Activated naive CD8-positive, alpha-beta T cell treated with anti-CD3 and anti-CD28 coated beads, Interleukin-2, amount 10 ng/mL, durations not matched to agents 7 days and 5 days (primary cell): Measurements from ENCODE around the gene PCBP3. TPM values are rescaled to one million over a fixed set of nuclear protein-coding genes. Genes with fewer than 3 reads are reported as not detected.
A peak's percentile ranks its signal among the peaks of the same experiment; 100 is the strongest.
"Not testable (repeated sequence)": the region's sequence is repeated elsewhere in the genome, so short reads cannot be mapped to it uniquely, and the experiment has no call there.

Experiments used
- ATAC-seq: fragments of 150-1000 bp; cut with Tn5 transposase; one replicate; pipeline ENCODE4 v1.10.0; 2021; ENCODE audit warnings: low read depth, moderate library complexity
- POLR2A ChIA-PET: fragments of 350-600 bp; sonication (Branson Sonifier 250); formaldehyde crosslinking; loops from one replicate; lab custom pipeline; 2021; ENCODE audit warnings: antibody characterized with exemption; lab: Charles Lee
- DNase-seq: peaks from one replicate; pipeline ENCODE4 v3.0.0; 2021
- H3K27ac Mint-ChIP-seq: one replicate; pipeline ENCODE4 v1.8.0; 2022; ENCODE audit warnings: mild to moderate bottlenecking, mixed read lengths
- H3K27me3 Mint-ChIP-seq: one replicate; pipeline ENCODE4 v1.8.0; 2022; ENCODE audit warnings: mild to moderate bottlenecking, moderate library complexity, mixed read lengths
- H3K36me3 Mint-ChIP-seq: one replicate; pipeline ENCODE4 v1.8.0; 2021; ENCODE audit warnings: mild to moderate bottlenecking, mixed read lengths
- H3K4me1 Mint-ChIP-seq: one replicate; pipeline ENCODE4 v1.8.0; 2021; ENCODE audit warnings: mixed read lengths
- H3K4me3 Mint-ChIP-seq: one replicate; pipeline ENCODE4 v1.8.0; 2022; ENCODE audit warnings: mild to moderate bottlenecking, moderate library complexity, mixed read lengths
- H3K9me3 Mint-ChIP-seq: one replicate; pipeline ENCODE4 v1.8.0; 2021; ENCODE audit warnings: mixed read lengths
- total RNA-seq, 2 experiments: library from RNA; stranded (reverse); gene quantifications; one replicate each; pipeline ENCODE4 v1.2.3, GENCODE V29; 2021

Gene PCBP3
- total RNA-seq, 2 experiments from 2014 or later = 1.2 TPM; not detected in 1

- H3K36me3 Mint-ChIP-seq = peaks cover 1% of the 10 kb centered on the region
- H3K9me3 Mint-ChIP-seq = peaks cover 5% of the 10 kb centered on the region
- DNase-seq (no peak), ATAC-seq (no peak)
- POLR2A ChIA-PET = no interaction called here
- H3K4me3 Mint-ChIP-seq = no peak overlapping the region
- no peak overlapping the region for H3K27ac Mint-ChIP-seq
- peaks cover 7% of the 10 kb centered on the region for H3K4me1 Mint-ChIP-seq
- H3K27me3 Mint-ChIP-seq = peaks cover 5% of the 10 kb centered on the region
These were observed 55.9 kb downstream of the PCBP3 start for GRCh38 chr21:45699251-45699942.

DNA sequence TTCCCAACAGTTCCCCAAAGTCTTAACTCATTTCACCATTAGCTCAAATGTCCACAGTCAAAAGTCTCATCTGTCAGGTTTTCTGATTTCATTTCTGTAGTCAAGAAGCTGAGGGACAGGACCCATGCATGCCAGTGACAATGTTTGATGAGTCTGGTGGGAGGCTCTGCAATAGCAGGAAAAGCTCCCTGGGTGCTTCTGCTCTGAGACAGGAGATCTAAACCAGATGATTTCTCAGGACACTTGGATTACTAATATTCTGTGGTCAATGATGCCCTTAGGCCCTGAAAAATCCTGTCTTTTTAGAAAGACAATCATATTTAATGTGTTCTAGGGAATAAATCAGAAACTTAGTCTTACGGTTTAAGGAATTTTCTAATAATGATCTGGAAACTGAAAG is 56.4 kb downstream of the PCBP3 start:
- POLR2A ChIA-PET = no interaction called here
- H3K9me3 Mint-ChIP-seq = peaks cover 5% of the 10 kb centered on the region

GRCh38 chr21:45700461-45700860 is 56.9 kb downstream of the PCBP3 start:
- POLR2A ChIA-PET = no interaction called here
- Mint-ChIP-seq H3K4me3 (no peak overlapping the region), H3K27ac (no peak overlapping the region)

More for the DNA sequence above, 56.4 kb downstream of the PCBP3 start:
- peaks cover 5% of the 10 kb centered on the region for H3K27me3 Mint-ChIP-seq
- H3K27ac Mint-ChIP-seq = no peak overlapping the region
- peaks cover 7% of the 10 kb centered on the region for H3K4me1 Mint-ChIP-seq
- peaks cover 1% of the 10 kb centered on the region for H3K36me3 Mint-ChIP-seq
- H3K4me3 Mint-ChIP-seq = no peak overlapping the region
- ATAC-seq (no peak), DNase-seq (no peak)

DNA sequence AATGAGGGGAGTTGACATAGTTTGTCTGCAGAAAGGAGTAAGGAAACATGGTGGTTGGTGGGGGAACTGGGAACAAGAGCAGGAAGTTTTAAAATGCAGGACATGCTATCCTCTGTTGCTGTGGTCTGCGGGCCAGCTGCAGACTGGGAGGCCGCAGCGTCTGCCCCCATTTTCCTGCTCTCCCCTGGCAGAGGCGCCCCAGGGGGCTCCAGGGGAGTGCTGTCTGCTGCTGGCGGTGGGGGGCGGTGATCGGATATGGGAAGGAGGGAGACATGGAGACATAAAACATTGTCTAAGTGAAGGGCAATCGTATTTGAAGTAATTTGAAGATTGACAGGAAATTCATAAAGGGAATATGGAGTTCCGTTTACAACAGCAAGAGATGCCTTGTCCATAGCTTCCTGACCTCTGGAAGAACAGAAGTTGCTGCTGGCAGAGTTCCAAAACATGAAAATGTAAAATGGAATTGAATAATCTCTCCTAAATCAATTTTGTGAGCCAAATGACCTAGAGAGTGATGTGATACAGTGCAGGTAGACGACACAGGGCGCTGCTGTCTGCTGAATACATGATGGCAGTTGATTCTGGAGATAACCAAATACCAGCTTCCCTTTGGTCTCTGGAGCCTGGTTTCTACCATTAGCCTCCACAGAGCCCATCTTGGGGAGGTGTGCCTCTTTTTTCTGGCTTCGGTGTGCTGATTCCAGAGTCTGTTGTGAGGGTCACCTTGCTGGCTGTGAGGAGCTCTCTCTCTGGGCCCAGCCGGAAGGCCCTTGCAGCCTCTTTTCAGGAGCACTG is 61.0 kb downstream of the PCBP3 start:
- Mint-ChIP-seq H3K9me3 (peaks cover under 1% of the 10 kb centered on the region), H3K27ac (no peak overlapping the region), H3K4me3 (no peak overlapping the region), H3K4me1 (peaks cover 2% of the 10 kb centered on the region), H3K36me3 (no peaks in the 10 kb centered on the region), H3K27me3 (peaks cover 3% of the 10 kb centered on the region)
- no peak for ATAC-seq
- no peak for DNase-seq
- POLR2A ChIA-PET = no interaction called here

More at GRCh38 chr21:45700461-45700860, 56.9 kb downstream of the PCBP3 start:
- Mint-ChIP-seq H3K36me3 (peaks cover 1% of the 10 kb centered on the region), H3K9me3 (peaks cover 5% of the 10 kb centered on the region), H3K4me1 (peaks cover 7% of the 10 kb centered on the region), H3K27me3 (peaks cover 5% of the 10 kb centered on the region)
- no peak for ATAC-seq
- DNase-seq = no peak

GRCh38 chr21:45706299-45706698 is 62.8 kb downstream of the PCBP3 start:
- ATAC-seq (no peak), DNase-seq (no peak)
- H3K27me3 Mint-ChIP-seq = peaks cover 3% of the 10 kb centered on the region
- no peak overlapping the region for H3K4me3 Mint-ChIP-seq
- H3K9me3 Mint-ChIP-seq = no peaks in the 10 kb centered on the region
- H3K36me3 Mint-ChIP-seq = no peaks in the 10 kb centered on the region
- no peaks in the 10 kb centered on the region for H3K4me1 Mint-ChIP-seq
- POLR2A ChIA-PET = no interaction called here
- H3K27ac Mint-ChIP-seq = no peak overlapping the region

GRCh38 chr21:45709173-45709572 is 65.6 kb downstream of the PCBP3 start:
- DNase-seq (no peak), ATAC-seq (no peak)
- Mint-ChIP-seq H3K4me3 (no peak overlapping the region), H3K27ac (no peak overlapping the region), H3K27me3 (peaks cover 3% of the 10 kb centered on the region), H3K36me3 (no peaks in the 10 kb centered on the region), H3K4me1 (no peaks in the 10 kb centered on the region), H3K9me3 (no peaks in the 10 kb centered on the region)
- POLR2A ChIA-PET = no interaction called here

- no peak for DNase-seq
- Mint-ChIP-seq H3K4me1 (no peaks in the 10 kb centered on the region), H3K27ac (peak overlapping the region; percentile 43), H3K27me3 (peaks cover 3% of the 10 kb centered on the region), H3K4me3 (no peak overlapping the region), H3K9me3 (no peaks in the 10 kb centered on the region), H3K36me3 (no peaks in the 10 kb centered on the region)
- ATAC-seq = no peak
- POLR2A ChIA-PET = no interaction called here
These were observed 66.3 kb downstream of the PCBP3 start for GRCh38 chr21:45709696-45710268.

DNA sequence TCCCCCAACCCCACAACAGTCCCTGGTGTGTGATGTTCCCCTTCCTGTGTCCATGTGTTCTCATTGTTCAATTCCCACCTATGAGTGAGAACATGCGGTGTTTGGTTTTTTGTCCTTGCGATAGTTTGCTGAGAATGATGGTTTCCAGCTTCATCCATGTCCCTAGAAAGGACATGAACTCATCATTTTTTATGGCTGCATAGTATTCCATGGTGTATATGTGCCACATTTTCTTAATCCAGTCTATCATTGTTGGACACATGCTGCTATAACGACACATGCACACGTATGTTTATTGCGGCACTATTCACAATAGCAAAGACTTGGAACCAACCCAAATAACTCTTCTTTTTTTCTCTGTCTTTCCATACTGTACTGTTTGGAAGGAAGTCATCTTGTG is 66.8 kb downstream of the PCBP3 start:
- H3K27ac Mint-ChIP-seq, H3K36me3 Mint-ChIP-seq, POLR2A ChIA-PET, H3K27me3 Mint-ChIP-seq, ATAC-seq, H3K4me1 Mint-ChIP-seq, H3K4me3 Mint-ChIP-seq, H3K9me3 Mint-ChIP-seq, DNase-seq: not testable (repeated sequence)

DNA sequence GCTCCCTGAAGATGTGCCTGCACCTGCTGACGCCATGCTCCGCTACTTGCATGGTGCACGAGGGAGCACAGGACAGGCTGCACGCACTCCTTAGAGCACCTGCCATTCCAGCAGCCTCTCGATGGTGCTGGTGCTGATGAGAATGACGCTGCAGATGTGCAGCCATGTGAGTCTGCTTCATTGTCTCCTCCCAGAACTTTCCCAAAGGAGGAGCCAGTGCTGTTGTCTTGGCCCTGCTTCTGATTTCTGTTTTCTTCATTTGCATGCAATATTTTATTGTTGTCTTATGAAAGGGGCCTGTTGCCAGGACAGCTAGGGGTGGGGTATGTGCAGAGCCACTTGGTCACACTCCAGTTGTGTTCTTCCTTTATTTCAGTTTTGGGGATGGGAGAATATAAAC is 70.1 kb downstream of the PCBP3 start:
- Mint-ChIP-seq H3K4me1 (peaks cover 3% of the 10 kb centered on the region), H3K27me3 (peaks cover 15% of the 10 kb centered on the region), H3K4me3 (no peak overlapping the region), H3K36me3 (no peaks in the 10 kb centered on the region), H3K27ac (no peak overlapping the region), H3K9me3 (peaks cover 2% of the 10 kb centered on the region)
- DNase-seq (no peak), ATAC-seq (no peak)
- POLR2A ChIA-PET = no interaction called here

DNA sequence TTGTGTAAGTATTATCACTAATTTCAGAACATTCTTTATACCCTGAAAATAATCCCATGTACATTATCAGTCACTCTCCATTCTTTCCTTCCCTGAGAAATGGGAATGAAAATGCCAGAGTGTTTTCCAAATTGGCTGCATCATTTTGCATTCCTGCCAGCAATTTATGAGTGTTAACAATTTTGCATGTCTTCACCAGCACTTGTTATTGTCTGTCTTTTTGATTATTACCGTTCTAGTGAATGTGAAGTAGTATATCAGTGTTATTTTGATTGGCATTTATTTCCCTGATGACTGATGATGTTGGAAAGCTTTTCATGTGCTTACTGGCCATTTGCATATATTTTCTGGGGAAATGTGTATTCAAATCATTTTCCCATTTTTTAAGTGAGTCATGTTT is 71.9 kb downstream of the PCBP3 start:
- Mint-ChIP-seq H3K9me3 (peaks cover 2% of the 10 kb centered on the region), H3K27me3 (peaks cover 19% of the 10 kb centered on the region), H3K36me3 (no peaks in the 10 kb centered on the region), H3K4me3 (no peak overlapping the region), H3K4me1 (peaks cover 4% of the 10 kb centered on the region), H3K27ac (no peak overlapping the region)
- no peak for DNase-seq
- no peak for ATAC-seq
- POLR2A ChIA-PET = no interaction called here

- POLR2A ChIA-PET = no interaction called here
- Mint-ChIP-seq H3K36me3 (no peaks in the 10 kb centered on the region), H3K27ac (no peak overlapping the region), H3K4me1 (peaks cover 7% of the 10 kb centered on the region), H3K9me3 (peaks cover 2% of the 10 kb centered on the region), H3K4me3 (no peak overlapping the region), H3K27me3 (peaks cover 19% of the 10 kb centered on the region)
- no peak for ATAC-seq
- no peak for DNase-seq
These were observed 74.9 kb downstream of the PCBP3 start for GRCh38 chr21:45718413-45718812.

DNA sequence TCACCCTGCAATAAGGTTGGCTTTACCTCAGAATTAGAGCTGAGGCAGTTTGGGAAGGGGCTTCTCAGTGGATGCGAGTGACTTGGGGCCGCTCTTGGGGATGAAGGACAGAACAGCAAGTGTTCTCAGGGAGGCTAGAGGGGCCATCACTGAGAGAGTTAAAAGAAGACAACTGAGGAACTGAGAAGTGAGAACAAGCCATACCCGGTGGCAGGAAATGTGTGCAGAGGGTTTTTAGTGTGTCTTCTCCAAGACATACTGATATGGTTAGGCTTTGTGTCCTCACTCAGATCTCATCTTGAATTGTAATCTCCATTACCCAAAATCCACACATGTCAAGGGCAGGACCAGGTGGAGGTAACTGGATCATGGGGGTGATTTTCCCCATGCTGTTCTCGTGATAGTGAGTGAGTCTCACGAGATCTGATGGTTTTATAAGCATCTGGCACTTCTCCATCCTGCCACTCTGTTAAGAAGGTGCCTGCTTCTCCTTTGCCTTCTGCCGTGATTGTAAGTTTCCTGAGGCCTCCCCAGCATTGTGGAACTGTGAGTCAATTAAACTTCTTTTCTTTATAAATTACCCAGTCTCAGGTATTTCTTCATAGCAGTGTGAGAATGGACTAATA is 75.8 kb downstream of the PCBP3 start:
- no peak for DNase-seq
- Mint-ChIP-seq H3K9me3 (peaks cover 2% of the 10 kb centered on the region), H3K27me3 (peaks cover 19% of the 10 kb centered on the region), H3K36me3 (no peaks in the 10 kb centered on the region), H3K4me1 (peaks cover 12% of the 10 kb centered on the region), H3K27ac (no peak overlapping the region), H3K4me3 (no peak overlapping the region)
- POLR2A ChIA-PET = no interaction called here
- ATAC-seq = no peak

DNA sequence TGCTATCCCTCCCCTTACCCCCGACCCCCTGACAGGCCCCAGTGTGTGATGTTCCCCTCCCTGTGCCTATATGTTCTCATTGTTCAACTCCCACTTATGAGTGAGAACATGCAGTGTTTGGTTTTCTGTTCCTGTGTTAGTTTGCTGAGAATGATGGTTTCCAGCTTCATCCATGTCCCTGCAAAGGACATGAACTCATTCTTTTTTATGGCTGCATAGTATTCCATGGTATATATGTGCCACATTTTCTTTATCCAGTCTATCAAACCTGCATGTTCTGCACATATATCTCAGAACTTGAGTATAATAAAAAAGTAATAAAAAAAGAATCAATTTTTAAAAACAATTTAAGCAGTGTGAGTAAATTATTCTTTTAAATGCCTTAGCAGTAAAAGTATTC is 76.7 kb downstream of the PCBP3 start:
- Mint-ChIP-seq H3K4me1 (peaks cover 12% of the 10 kb centered on the region), H3K27me3 (peaks cover 19% of the 10 kb centered on the region)
- ATAC-seq, H3K27ac Mint-ChIP-seq, H3K4me3 Mint-ChIP-seq, POLR2A ChIA-PET, DNase-seq, H3K36me3 Mint-ChIP-seq, H3K9me3 Mint-ChIP-seq: not testable (repeated sequence)
